ENCODE measurements around the gene HACE1. TPM values are rescaled to one million over a fixed set of nuclear protein-coding genes. Genes with fewer than 3 reads are reported as not detected.
A peak's percentile ranks its signal among the peaks of the same experiment; 100 is the strongest.

The HACE1 gene
- total and polyA plus RNA-seq, 3 donors from 2014 or later, result 33.2 to 44.8 (median 37.4) TPM

DNA sequence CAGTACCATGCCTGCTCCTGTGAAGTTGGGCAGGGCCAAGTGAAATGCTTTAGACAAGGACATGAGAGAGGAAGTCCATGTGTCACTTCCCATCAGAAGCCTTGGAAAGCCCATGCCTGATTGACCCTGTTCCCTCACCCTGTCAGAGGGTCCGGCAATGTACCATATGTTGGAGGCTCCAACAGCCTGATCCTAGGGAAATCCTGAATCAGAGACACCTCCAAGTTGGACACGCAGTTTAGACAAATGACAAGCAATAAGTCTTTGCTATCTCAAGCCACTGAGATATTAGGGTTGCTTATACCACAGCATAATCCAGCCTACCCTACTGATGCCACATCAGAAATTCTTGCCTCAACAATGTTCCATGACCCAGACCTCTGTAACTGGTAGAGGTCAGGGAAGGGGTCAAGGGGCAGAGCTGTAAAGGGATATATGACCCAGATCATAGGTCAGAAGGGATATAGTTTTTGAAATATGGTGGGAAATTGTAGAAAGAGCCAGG is 174.8 kb downstream of the HACE1 start:
- no peaks in the 10 kb centered on the region for H3K27me3 ChIP-seq
- DNase-seq, result no peak
- H3K4me1 ChIP-seq, result no peaks in the 10 kb centered on the region
- H3K36me3 ChIP-seq (ENCODE audit: low read depth, missing control alignments), result no peaks in the 10 kb centered on the region
- H3K9me3 ChIP-seq, result no peaks in the 10 kb centered on the region
- intact Hi-C loops (cut with DNase I; ENCODE audit: low total_unique reads), result no loop called here
- H3K4me3 ChIP-seq, result no peak overlapping the region
- WGBS, 2 donors, result 90% methylated on average over 2 of the region's 2 CpGs; no CpG with 5 or more reads in 1 of the 2 donors
- no peak overlapping the region for H3K27ac ChIP-seq
- TF ChIP-seq POLR2A (IDR thresholded peaks at IDR 0.05) (no peak), CTCF (IDR thresholded peaks at IDR 0.05) (no peak)

- H3K27me3 ChIP-seq, result no peaks in the 10 kb centered on the region
- no peaks in the 10 kb centered on the region for H3K36me3 ChIP-seq (ENCODE audit: low read depth, missing control alignments)
- no peak overlapping the region for H3K27ac ChIP-seq
- DNase-seq, result no peak
- intact Hi-C loops (cut with DNase I; ENCODE audit: low total_unique reads), result no loop called here
- WGBS, 2 donors, result 58 to 64% methylated on average over 4 of the region's 4 CpGs
- TF ChIP-seq CTCF (IDR thresholded peaks at IDR 0.05) (no peak), POLR2A (IDR thresholded peaks at IDR 0.05) (no peak)
- no peak overlapping the region for H3K4me3 ChIP-seq
- no peaks in the 10 kb centered on the region for H3K4me1 ChIP-seq
- H3K9me3 ChIP-seq, result no peaks in the 10 kb centered on the region
Measured at GRCh38 chr6:104683809-104684208, 175.9 kb downstream of the HACE1 start.

DNA sequence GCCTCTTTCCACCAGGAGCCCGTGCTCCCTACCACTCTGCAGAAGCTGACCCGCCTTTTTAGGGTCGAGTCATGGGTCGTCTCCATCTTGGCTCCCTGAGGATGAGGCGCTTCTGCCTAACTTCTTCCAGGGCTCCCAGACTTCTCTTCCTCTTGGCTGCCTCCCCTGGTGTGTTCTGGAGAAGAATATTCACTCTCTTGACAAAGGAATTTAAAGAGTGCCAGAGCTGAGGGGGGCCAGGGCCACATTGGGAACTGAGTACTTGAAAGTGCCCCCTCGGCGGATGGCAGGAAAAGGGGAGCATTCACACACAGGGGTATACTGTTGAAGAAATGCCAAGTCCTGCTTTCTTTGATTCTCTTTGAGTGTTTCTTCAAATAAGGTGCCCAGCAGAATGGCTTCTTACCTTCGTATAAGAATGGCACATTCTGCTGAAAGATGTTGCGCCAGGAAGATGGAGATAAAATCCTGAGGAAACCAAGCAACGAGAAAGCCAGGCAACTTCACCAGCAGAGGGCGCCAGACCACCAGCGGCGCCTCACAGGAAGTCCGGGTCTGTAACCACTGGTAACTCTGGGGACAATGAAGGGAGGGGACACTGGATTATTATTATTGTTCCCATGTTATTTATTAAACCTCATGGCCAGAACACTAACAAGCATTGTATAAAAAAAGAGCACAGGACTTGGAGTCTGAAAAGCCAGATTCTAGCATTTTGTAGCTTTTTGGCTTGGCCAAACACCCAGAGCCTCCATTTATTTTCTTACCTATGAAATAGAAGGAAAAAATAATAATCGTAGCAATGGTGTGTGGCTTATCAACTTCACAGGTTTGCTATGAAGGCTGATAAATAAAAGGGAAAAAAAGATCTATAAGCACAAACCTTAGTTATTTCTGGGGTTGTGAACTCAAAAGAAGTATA is 176.7 kb downstream of the HACE1 start:
- Histone ChIP-seq H3K4me3 (peak overlapping the region; percentile 1 to 20), H3K36me3 (ENCODE audit: low read depth, missing control alignments) (no peaks in the 10 kb centered on the region), H3K4me1 (no peaks in the 10 kb centered on the region), H3K27me3 (no peaks in the 10 kb centered on the region), H3K9me3 (no peaks in the 10 kb centered on the region), H3K27ac (no peak overlapping the region)
- peak; percentile 87 for DNase-seq
- WGBS, 2 donors, result 46 to 52% methylated on average over 15 of the region's 15 CpGs
- intact Hi-C loops (cut with DNase I; ENCODE audit: low total_unique reads), result no loop called here
- TF ChIP-seq POLR2A (IDR thresholded peaks at IDR 0.05), result no peak
- TF ChIP-seq CTCF (IDR thresholded peaks at IDR 0.05), result peak; percentile 49 to 79 (median 67)

GRCh38 chr6:104680539-104680938 is 179.2 kb downstream of the HACE1 start:
- Histone ChIP-seq H3K27me3 (no peaks in the 10 kb centered on the region), H3K9me3 (no peaks in the 10 kb centered on the region), H3K4me3 (no peak overlapping the region), H3K27ac (no peak overlapping the region), H3K4me1 (no peaks in the 10 kb centered on the region), H3K36me3 (ENCODE audit: low read depth, missing control alignments) (no peaks in the 10 kb centered on the region)
- no peak for DNase-seq
- WGBS, 2 donors, result 62 to 65% methylated on average over 2 of the region's 2 CpGs
- intact Hi-C loops (cut with DNase I; ENCODE audit: low total_unique reads), result no loop called here
- TF ChIP-seq POLR2A (IDR thresholded peaks at IDR 0.05) (no peak), CTCF (IDR thresholded peaks at IDR 0.05) (no peak)

All from testis (tissue), 3 donors.